Brain microvascular endothelial cell (primary cell): ENCODE data around the gene FREM2.

Experiments
- DNase-seq: peaks from one replicate; pipeline ENCODE4 v3.0.0-alpha.2; 2020
- H3K27ac ChIP-seq: fragments of 250-450 bp; sonication (Bioruptor Pico); 2 replicates; pipeline ENCODE4 v1.5.1; 2020; ENCODE audit warnings: mild to moderate bottlenecking, moderate library complexity
- H3K27me3 ChIP-seq: fragments of 250-450 bp; sonication (Bioruptor Pico); replicated peaks from 2 replicates; pipeline ENCODE4 v1.5.1; 2020; ENCODE audit warnings: mild to moderate bottlenecking
- H3K36me3 ChIP-seq: fragments of 250-450 bp; sonication (Bioruptor Pico); replicated peaks from 2 replicates; pipeline ENCODE4 v1.5.1; 2020; ENCODE audit warnings: mild to moderate bottlenecking
- H3K4me3 ChIP-seq: 2 replicates; pipeline ENCODE4 v1.5.1; 2011; ENCODE audit warnings: low read depth, mild to moderate bottlenecking, control low read depth, low read length, moderate library complexity
- CTCF ChIP-seq: IDR thresholded peaks from 2 replicates; pipeline ENCODE4 v1.5.1; 2011; ENCODE audit warnings: low read depth, mild to moderate bottlenecking, moderate library complexity, low read length, control low read depth, inconsistent platforms; ENCODE audit errors: missing control alignments
- in situ Hi-C: cut with HindIII; loops from 2 replicates; pipeline ENCODE4 v1.10.0; 2017; ENCODE audit warnings: low sequenced_read_pairs, low pct_ligation_motif_present

FREM2 gene

GRCh38 chr13:38730332-38730731, 43.5 kb downstream of the FREM2 start:
- no peak overlapping the region for H3K27ac ChIP-seq
- no peak for TF ChIP-seq CTCF
- DNase-seq = no peak

GRCh38 chr13:38733146-38733545, 46.3 kb downstream of the FREM2 start:
- Histone ChIP-seq H3K27ac (no peak overlapping the region), H3K36me3 (no peaks in the 10 kb centered on the region), H3K27me3 (no peaks in the 10 kb centered on the region), H3K4me3 (no peak overlapping the region)
- no peak for TF ChIP-seq CTCF
- in situ Hi-C loops = no loop called here
- no peak for DNase-seq

More at GRCh38 chr13:38730332-38730731, 43.5 kb downstream of the FREM2 start:
- no peaks in the 10 kb centered on the region for H3K36me3 ChIP-seq
- H3K4me3 ChIP-seq = no peak overlapping the region
- in situ Hi-C loops = no loop called here
- no peaks in the 10 kb centered on the region for H3K27me3 ChIP-seq

- in situ Hi-C loops = no loop called here
- Histone ChIP-seq H3K4me3 (no peak overlapping the region), H3K36me3 (no peaks in the 10 kb centered on the region), H3K27ac (no peak overlapping the region), H3K27me3 (no peaks in the 10 kb centered on the region)
- DNase-seq = no peak
- TF ChIP-seq CTCF = no peak
Observed at GRCh38 chr13:38735665-38736440, 49.0 kb downstream of the FREM2 start.

GRCh38 chr13:38743466-38743865, 56.6 kb downstream of the FREM2 start:
- H3K36me3 ChIP-seq = no peaks in the 10 kb centered on the region
- in situ Hi-C loops = no loop called here
- TF ChIP-seq CTCF = no peak
- no peak overlapping the region for H3K4me3 ChIP-seq
- H3K27me3 ChIP-seq = no peaks in the 10 kb centered on the region
- no peak for DNase-seq
- no peak overlapping the region for H3K27ac ChIP-seq

- TF ChIP-seq CTCF = no peak
- in situ Hi-C loops = no loop called here
- Histone ChIP-seq H3K36me3 (no peaks in the 10 kb centered on the region), H3K27ac (no peak overlapping the region), H3K27me3 (no peaks in the 10 kb centered on the region), H3K4me3 (no peak overlapping the region)
- no peak for DNase-seq
Observed at GRCh38 chr13:38752686-38753085, 65.8 kb downstream of the FREM2 start.

- no peak overlapping the region for H3K27ac ChIP-seq
- in situ Hi-C loops = no loop called here
- H3K36me3 ChIP-seq = no peaks in the 10 kb centered on the region
- H3K27me3 ChIP-seq = no peaks in the 10 kb centered on the region
- no peak for DNase-seq
- no peak overlapping the region for H3K4me3 ChIP-seq
- TF ChIP-seq CTCF = no peak
Observed at GRCh38 chr13:38753878-38754277, 67.0 kb downstream of the FREM2 start.
